HL-60 (cell line): ENCODE data around the gene ZNF638.
A peak's percentile ranks its signal among the peaks of the same experiment; 100 is the strongest.

Source experiments
- DNase-seq, 2 experiments: peaks; one replicate each; pipeline ENCODE4 v3.0.0-alpha.2; 2010 to 2020; ENCODE audit warnings: low read depth in 1 of 2, low spot score in 1 of 2
- H3K27ac ChIP-seq: fragments of 250-450 bp; sonication (Bioruptor Pico); replicated peaks from 2 replicates; pipeline ENCODE4 v1.5.1; 2020; ENCODE audit warnings: mild to moderate bottlenecking, moderate library complexity
- H3K27me3 ChIP-seq: fragments of 250-450 bp; sonication (Bioruptor Pico); 2 replicates; pipeline ENCODE4 v1.5.1; 2021; ENCODE audit warnings: mild to moderate bottlenecking, moderate library complexity; ENCODE audit not compliant: insufficient read depth, poor library complexity, severe bottlenecking
- H3K4me3 ChIP-seq: replicated peaks from 2 replicates; pipeline ENCODE4 v1.5.1; 2011; ENCODE audit warnings: mild to moderate bottlenecking, control low read depth, low read length; ENCODE audit not compliant: insufficient read depth
- CTCF ChIP-seq: IDR thresholded peaks from one replicate; pipeline ENCODE4 v1.5.1; 2011; ENCODE audit warnings: low read length, control low read depth, inconsistent platforms; ENCODE audit not compliant: insufficient read depth
- GABPA ChIP-seq: IDR thresholded peaks from 2 replicates; pipeline ENCODE4 v1.6.1; 2012; ENCODE audit warnings: low read depth
- POLR2AphosphoS5 ChIP-seq: IDR thresholded peaks from 2 replicates; pipeline ENCODE4 v1.6.1; 2012; ENCODE audit warnings: low read depth
- REST ChIP-seq: IDR thresholded peaks from 2 replicates; pipeline ENCODE4 v1.6.1; 2012; ENCODE audit warnings: low read depth; ENCODE audit not compliant: insufficient replicate concordance
- SPI1 ChIP-seq: IDR thresholded peaks from 2 replicates; pipeline ENCODE4 v1.6.1; 2012; ENCODE audit warnings: low read depth, mild to moderate bottlenecking, borderline replicate concordance

Gene ZNF638

GRCh38 chr2:71473346-71474031 lies 141.9 kb downstream of the ZNF638 start:
- Histone ChIP-seq H3K27ac (peak overlapping the region; percentile 63), H3K27me3 (no peaks in the 10 kb centered on the region), H3K4me3 (no peak overlapping the region)
- no peak for DNase-seq
- TF ChIP-seq CTCF (no peak), SPI1 (no peak), REST (no peak)

DNA sequence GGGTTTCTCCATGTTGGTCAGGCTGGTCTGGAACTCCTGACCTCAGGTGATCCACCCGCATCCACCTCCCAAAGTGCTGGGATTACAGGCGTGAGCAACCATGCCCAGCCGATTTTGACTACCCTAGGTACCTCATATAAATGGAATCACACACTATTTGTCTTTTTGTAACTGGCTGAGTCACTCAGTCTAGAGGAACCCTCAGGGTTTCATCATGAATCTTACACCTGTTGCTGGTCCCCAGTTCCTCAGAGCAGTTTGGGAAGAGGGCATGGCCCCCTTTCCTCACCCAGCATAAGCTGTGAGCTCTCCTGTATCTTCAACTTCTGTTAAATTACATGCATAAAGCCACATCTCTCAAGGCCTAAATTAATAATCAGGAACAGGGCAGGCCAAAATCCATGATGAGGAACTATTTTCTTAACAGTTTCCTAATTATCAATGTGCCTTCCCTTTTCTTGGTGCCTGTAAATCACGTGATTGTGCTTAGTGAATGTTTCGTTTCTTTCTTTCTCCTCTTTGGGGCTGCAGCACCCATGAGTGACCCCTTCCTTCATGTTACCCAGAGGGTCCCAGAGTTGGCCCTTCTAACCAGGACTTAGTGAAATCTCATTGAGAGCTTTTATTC lies 142.6 kb downstream of the ZNF638 start:
- H3K27me3 ChIP-seq, result no peaks in the 10 kb centered on the region
- peak; percentile 52 to 65 for DNase-seq
- peak overlapping the region; percentile 63 for H3K27ac ChIP-seq
- TF ChIP-seq SPI1 (peak; percentile 10; the same call in 1 of the 2 replicates), GABPA (no peak)
- H3K4me3 ChIP-seq, result no peak overlapping the region

DNA sequence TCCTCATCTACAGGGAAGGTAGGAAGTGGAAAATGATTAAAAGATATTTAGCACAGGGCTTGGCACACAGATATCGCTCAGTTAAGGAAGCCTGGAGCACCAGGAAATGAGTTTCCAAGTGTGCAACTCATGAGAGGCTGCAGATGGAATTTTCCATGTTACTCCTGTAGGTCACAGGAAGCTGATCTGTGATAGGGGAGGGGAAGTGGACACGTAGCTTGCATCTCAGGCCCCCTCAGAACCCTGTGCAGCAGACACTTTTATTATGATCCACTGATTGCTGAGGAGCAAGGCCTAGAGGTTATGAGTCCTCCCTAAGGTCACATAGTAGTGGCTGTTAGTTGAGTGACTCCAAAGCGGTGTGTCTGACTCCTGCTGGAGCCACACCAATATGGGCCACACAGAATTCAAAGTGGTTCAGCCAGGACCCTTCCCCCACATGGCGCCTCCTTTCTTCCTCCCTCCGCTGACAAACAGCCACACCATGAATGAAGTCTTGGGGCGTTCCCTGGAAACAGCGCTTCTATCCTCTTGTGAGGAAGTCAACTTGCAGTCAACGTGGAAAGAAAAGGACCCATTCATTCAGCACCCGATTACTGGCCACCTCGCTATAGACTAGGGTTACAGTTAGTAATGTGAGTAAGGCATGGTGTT lies 143.3 kb downstream of the ZNF638 start:
- no peak for DNase-seq
- TF ChIP-seq SPI1 (no peak), REST (no peak), CTCF (no peak), GABPA (no peak), POLR2AphosphoS5 (no peak)
- no peak overlapping the region for H3K4me3 ChIP-seq
- peak overlapping the region; percentile 63 for H3K27ac ChIP-seq
- no peaks in the 10 kb centered on the region for H3K27me3 ChIP-seq

DNA sequence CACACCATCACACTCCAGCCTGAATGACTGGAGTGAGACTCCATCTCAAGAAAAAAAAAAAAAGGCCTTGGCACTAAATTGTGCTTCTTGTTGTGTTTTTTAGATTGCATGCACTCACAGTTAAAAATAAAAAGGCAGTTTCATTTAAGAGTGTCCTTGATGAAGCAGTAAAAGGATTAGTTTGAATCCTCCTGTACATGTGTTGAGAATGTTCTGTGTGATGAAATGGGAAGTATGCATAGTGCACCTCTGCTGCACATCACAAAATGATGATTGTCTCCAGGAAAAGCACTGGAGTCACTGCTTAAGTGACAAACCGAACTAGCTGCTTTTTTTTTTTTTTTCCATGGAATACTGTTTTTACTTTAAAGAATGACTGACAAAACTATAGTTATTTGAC lies 144.9 kb downstream of the ZNF638 start:
- Histone ChIP-seq H3K27me3 (no peaks in the 10 kb centered on the region), H3K27ac (peak overlapping the region; percentile 37), H3K4me3 (no peak overlapping the region)
- no peak for DNase-seq
- no peak for TF ChIP-seq SPI1
- no peak for TF ChIP-seq REST
- no peak for TF ChIP-seq CTCF
- no peak for TF ChIP-seq GABPA
- no peak for TF ChIP-seq POLR2AphosphoS5
